HEK293 (cell line): ENCODE measurements around the gene MAP3K8.

ENCODE experiments used
- CTCF ChIA-PET: fragments of 350-600 bp; formaldehyde crosslinking; extraction: SDS; loops from one replicate; lab custom pipeline; 2021; ENCODE audit warnings: antibody characterized with exemption; lab: Yijun Ruan, JAX
- POLR2A ChIA-PET: fragments of 300-600 bp; formaldehyde crosslinking; extraction: SDS; loops from one replicate; lab custom pipeline; 2020; ENCODE audit warnings: antibody characterized with exemption, inconsistent platforms; lab: Yijun Ruan, JAX
- H3K27ac ChIP-seq: fragments of 200-500 bp; sonication (Bioruptor generic); 2 replicates; pipeline ENCODE4 v1.5.1; 2014; ENCODE audit warnings: low read depth, low read length, control low read depth, inconsistent platforms; ENCODE audit errors: extremely low read depth
- H3K36me3 ChIP-seq, 2 experiments: fragments of 200-500 bp in 1 of 2; sonication (Bioruptor generic) in 1 of 2; 1 replicate in 1 of 2; 2 replicates in 1 of 2; pipeline ENCODE4 v1.5.1; 2014 to 2017; ENCODE audit warnings: inconsistent platforms in 2 of 2, low read length in 2 of 2; ENCODE audit not compliant: control insufficient read depth in 2 of 2, insufficient read depth in 1 of 2
- H3K4me1 ChIP-seq: fragments of 200-500 bp; sonication (Bioruptor generic); 2 replicates; pipeline ENCODE4 v1.5.1; 2014; ENCODE audit warnings: mild to moderate bottlenecking, low read length, inconsistent platforms; ENCODE audit not compliant: control insufficient read depth, insufficient read depth
- H3K4me3 ChIP-seq: 2 replicates; pipeline ENCODE4 v1.5.1; 2011; ENCODE audit warnings: low read depth, mild to moderate bottlenecking, control low read depth, low read length, moderate library complexity
- H3K9me3 ChIP-seq: fragments of 200-500 bp; sonication (Bioruptor generic); 2 replicates; pipeline ENCODE4 v1.5.1; 2014; ENCODE audit warnings: low read depth, low read length, inconsistent platforms; ENCODE audit not compliant: control insufficient read depth, insufficient read depth
- SP2 ChIP-seq: fragments of 450-650 bp; formaldehyde crosslinking; IDR thresholded peaks from 2 replicates; pipeline ENCODE4 v1.5.1; 2016; ENCODE audit warnings: missing biosample characterization, missing genetic modification characterization
- SP3 ChIP-seq: fragments of 450-650 bp; formaldehyde crosslinking; IDR thresholded peaks from 2 replicates; pipeline ENCODE4 v1.5.1; 2016; ENCODE audit warnings: missing biosample characterization, missing genetic modification characterization
- ZBTB21 ChIP-seq: fragments of 450-650 bp; formaldehyde crosslinking; IDR thresholded peaks from 2 replicates; pipeline ENCODE4 v1.5.1; 2017; ENCODE audit warnings: missing biosample characterization, missing genetic modification characterization
- ZBTB48 ChIP-seq: fragments of 450-650 bp; formaldehyde crosslinking; IDR thresholded peaks from 2 replicates; pipeline ENCODE4 v1.5.1; 2016; ENCODE audit warnings: missing biosample characterization, missing genetic modification characterization
- ZBTB7A ChIP-seq: fragments of 450-650 bp; formaldehyde crosslinking; IDR thresholded peaks from 2 replicates; pipeline ENCODE4 v1.5.1; 2016; ENCODE audit warnings: low read depth, missing biosample characterization, missing genetic modification characterization
- ZFP41 ChIP-seq: fragments of 450-650 bp; formaldehyde crosslinking; IDR thresholded peaks from 2 replicates; pipeline ENCODE4 v1.5.1; 2016; ENCODE audit warnings: missing biosample characterization, missing genetic modification characterization, borderline replicate concordance
- ZNF132 ChIP-seq: fragments of 450-650 bp; formaldehyde crosslinking; IDR thresholded peaks from 2 replicates; pipeline ENCODE4 v1.5.1; 2017; ENCODE audit warnings: missing biosample characterization, missing genetic modification characterization, borderline replicate concordance
- ZNF175 ChIP-seq: fragments of 450-650 bp; formaldehyde crosslinking; IDR thresholded peaks from 2 replicates; pipeline ENCODE4 v1.5.1; 2016; ENCODE audit warnings: missing biosample characterization, missing genetic modification characterization
- ZNF23 ChIP-seq: fragments of 450-650 bp; formaldehyde crosslinking; IDR thresholded peaks from 2 replicates; pipeline ENCODE4 v1.5.1; 2016; ENCODE audit warnings: missing biosample characterization, missing genetic modification characterization, borderline replicate concordance
- ZNF239 ChIP-seq: fragments of 450-650 bp; formaldehyde crosslinking; IDR thresholded peaks from 2 replicates; pipeline ENCODE4 v1.5.1; 2016; ENCODE audit warnings: missing biosample characterization, missing genetic modification characterization
- ZNF24 ChIP-seq: fragments of 450-650 bp; formaldehyde crosslinking; IDR thresholded peaks from 2 replicates; pipeline ENCODE4 v1.5.1; 2016; ENCODE audit warnings: missing biosample characterization, missing genetic modification characterization
- ZNF335 ChIP-seq: fragments of 450-650 bp; formaldehyde crosslinking; conservative IDR thresholded peaks from 2 replicates; pipeline ENCODE4 v1.5.1; 2016; ENCODE audit warnings: missing biosample characterization, missing genetic modification characterization
- ZNF416 ChIP-seq: fragments of 450-650 bp; formaldehyde crosslinking; IDR thresholded peaks from 2 replicates; pipeline ENCODE4 v1.5.1; 2016; ENCODE audit warnings: missing biosample characterization, missing genetic modification characterization
- ZNF510 ChIP-seq: fragments of 450-650 bp; formaldehyde crosslinking; IDR thresholded peaks from 2 replicates; pipeline ENCODE4 v1.5.1; 2018; ENCODE audit warnings: mild to moderate bottlenecking, missing genetic modification characterization, missing biosample characterization; ENCODE audit not compliant: insufficient replicate concordance
- ZNF518A ChIP-seq: fragments of 450-650 bp; formaldehyde crosslinking; conservative IDR thresholded peaks from 2 replicates; pipeline ENCODE4 v1.5.1; 2016; ENCODE audit warnings: low read depth, missing biosample characterization, missing genetic modification characterization
- ZNF529 ChIP-seq: fragments of 450-650 bp; formaldehyde crosslinking; IDR thresholded peaks from 2 replicates; pipeline ENCODE4 v1.5.1; 2017; ENCODE audit warnings: missing genetic modification characterization, missing biosample characterization; ENCODE audit not compliant: insufficient replicate concordance
- ZNF530 ChIP-seq: fragments of 450-650 bp; formaldehyde crosslinking; IDR thresholded peaks from 2 replicates; pipeline ENCODE4 v1.5.1; 2016; ENCODE audit warnings: low read depth, missing biosample characterization, missing genetic modification characterization
- ZNF776 ChIP-seq: fragments of 450-650 bp; formaldehyde crosslinking; IDR thresholded peaks from 2 replicates; pipeline ENCODE4 v1.5.0; 2017; ENCODE audit warnings: missing biosample characterization, missing genetic modification characterization, borderline replicate concordance
- ZNF777 ChIP-seq: fragments of 450-650 bp; formaldehyde crosslinking; IDR thresholded peaks from 2 replicates; pipeline ENCODE4 v1.5.1; 2017; ENCODE audit warnings: missing biosample characterization, missing genetic modification characterization, borderline replicate concordance
- ZNF792 ChIP-seq: fragments of 450-650 bp; formaldehyde crosslinking; IDR thresholded peaks from 2 replicates; pipeline ENCODE4 v1.5.1; 2016; ENCODE audit warnings: missing biosample characterization, missing genetic modification characterization
- ZSCAN18 ChIP-seq: fragments of 450-650 bp; formaldehyde crosslinking; IDR thresholded peaks from 2 replicates; pipeline ENCODE4 v1.5.1; 2016; ENCODE audit warnings: missing biosample characterization, missing genetic modification characterization
- ZSCAN30 ChIP-seq: fragments of 450-650 bp; IDR thresholded peaks from 2 replicates; pipeline ENCODE4 v1.5.1; 2018; ENCODE audit warnings: missing biosample characterization, mild to moderate bottlenecking, missing genetic modification characterization, moderate library complexity

The MAP3K8 gene

GRCh38 chr10:30433730-30434272 is at the start of gene MAP3K8 (continued):
- no peak for TF ChIP-seq ZNF518A
- no peak for TF ChIP-seq ZNF529 (tag by site-specific recombination)
- TF ChIP-seq ZSCAN30 (tag by site-specific recombination) = peak; percentile 86; the same call in 1 of the 2 replicates
- TF ChIP-seq ZNF416 (tag by site-specific recombination) = no peak
- TF ChIP-seq ZNF175 (tag by site-specific recombination) = no peak
- no peak for TF ChIP-seq ZNF530 (tag by site-specific recombination)
- TF ChIP-seq ZNF792 (tag by site-specific recombination) = no peak
- peak; percentile 70 for TF ChIP-seq SP2 (tag by site-specific recombination)
- TF ChIP-seq ZNF335 (tag by site-specific recombination) = peak; percentile 75
- TF ChIP-seq ZBTB48 (tag by site-specific recombination) = no peak; the same call in 1 of the 2 replicates
- no peak for TF ChIP-seq ZNF239 (tag by site-specific recombination)
- no peak for TF ChIP-seq ZNF132
- no peak for TF ChIP-seq ZNF777 (tag by site-specific recombination)
- peak; percentile 82 for TF ChIP-seq SP3 (tag by site-specific recombination)
- TF ChIP-seq ZNF510 (tag by site-specific recombination) = no peak
- no peak for TF ChIP-seq ZNF776 (tag by site-specific recombination)
- no peak for TF ChIP-seq ZNF23 (tag by site-specific recombination)
- TF ChIP-seq ZFP41 (tag by site-specific recombination) = no peak
- TF ChIP-seq, all 188 proteins: peak for 24

GRCh38 chr10:30384701-30385201 is 49.2 kb upstream of the MAP3K8 start:
- POLR2A ChIA-PET = no interaction called here
- Histone ChIP-seq H3K4me1 (no peaks in the 10 kb centered on the region), H3K36me3 (no peaks in the 10 kb centered on the region), H3K9me3 (no peaks in the 10 kb centered on the region)
- no peak for TF ChIP-seq ZBTB21 (tag by site-specific recombination)
- TF ChIP-seq ZNF24 (tag by site-specific recombination) = no peak
- no peak for TF ChIP-seq ZBTB7A (tag by site-specific recombination)
- no peak for TF ChIP-seq ZSCAN18 (tag by site-specific recombination)
- TF ChIP-seq, all 188 proteins: peak for 0
- CTCF ChIA-PET = interaction anchor here (0.6 to 1.8 kb wide), 8 partner anchors 10 to 1357 kb away, joined by 3 to 10 read pairs (median 4); no protein-coding TSS in a partner anchor
- no peak overlapping the region for H3K27ac ChIP-seq
- no peak overlapping the region for H3K4me3 ChIP-seq
